Parathyroid adenoma (tissue), 2 donors: ENCODE measurements around the gene SIX2.

ENCODE experiments used
- H2AFZ ChIP-seq: fragments of 300-600 bp; sonication (generic); one replicate; pipeline ENCODE4 v1.7.0; 2017; ENCODE audit warnings: antibody characterized with exemption, mild to moderate bottlenecking
- H3K27ac ChIP-seq: fragments of 300-600 bp; sonication (generic); one replicate; pipeline ENCODE4 v1.7.0; 2017
- H3K27me3 ChIP-seq: fragments of 300-600 bp; sonication (generic); one replicate; pipeline ENCODE4 v1.7.0; 2017; ENCODE audit warnings: low read length; ENCODE audit not compliant: control insufficient read depth, insufficient read depth
- H3K36me3 ChIP-seq: fragments of 300-600 bp; sonication (generic); one replicate; pipeline ENCODE4 v1.7.0; 2017; ENCODE audit warnings: low read length; ENCODE audit not compliant: control insufficient read depth, insufficient read depth
- H3K4me1 ChIP-seq: fragments of 300-600 bp; sonication (generic); one replicate; pipeline ENCODE4 v1.7.0; 2017; ENCODE audit warnings: control low read depth
- H3K4me2 ChIP-seq: fragments of 300-600 bp; sonication (generic); one replicate; pipeline ENCODE4 v1.7.0; 2017; ENCODE audit warnings: low read length
- H3K4me3 ChIP-seq: fragments of 300-600 bp; sonication (generic); one replicate; pipeline ENCODE4 v1.7.0; 2017; ENCODE audit warnings: low read depth, low read length
- H3K79me2 ChIP-seq: fragments of 300-600 bp; sonication (generic); one replicate; pipeline ENCODE4 v1.7.0; 2017; ENCODE audit warnings: control low read depth
- H3K9ac ChIP-seq: fragments of 300-600 bp; sonication (generic); one replicate; pipeline ENCODE4 v1.7.0; 2017; ENCODE audit warnings: mild to moderate bottlenecking
- H3K9me3 ChIP-seq: fragments of 300-600 bp; sonication (generic); one replicate; pipeline ENCODE4 v1.7.0; 2017; ENCODE audit warnings: low read length; ENCODE audit not compliant: control insufficient read depth
- TF ChIP-seq, protein P1 (sequence below): fragments of 300-600 bp; sonication (generic); IDR thresholded peaks from one replicate; pipeline ENCODE4 v1.7.0; 2017; ENCODE audit warnings: antibody characterized with exemption, mild to moderate bottlenecking
- donor health status: primary hyperparathyroidism.

Gene SIX2

DNA sequence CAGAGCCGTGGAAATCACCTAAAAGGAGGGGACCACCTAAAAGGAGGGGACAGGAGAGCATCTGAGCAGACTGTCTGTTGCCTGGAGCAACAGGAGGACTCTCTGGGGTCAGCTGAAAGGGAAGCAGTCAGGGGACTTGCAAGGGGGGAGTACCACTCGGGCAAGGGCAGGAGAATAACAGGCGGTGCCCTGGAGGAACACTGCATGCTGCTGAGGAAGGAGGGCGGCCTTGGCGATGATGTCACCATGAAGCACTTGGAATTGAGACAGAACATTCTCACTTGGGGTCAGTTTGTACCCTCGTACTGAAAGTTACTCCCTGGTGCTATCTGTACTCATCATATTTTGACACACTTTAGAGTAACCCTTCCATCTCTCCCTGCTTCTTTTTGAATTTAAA is 49.4 kb downstream of the SIX2 start:
- H3K4me1 ChIP-seq = peaks cover 19% of the 10 kb centered on the region
- TF ChIP-seq, protein P1, sequence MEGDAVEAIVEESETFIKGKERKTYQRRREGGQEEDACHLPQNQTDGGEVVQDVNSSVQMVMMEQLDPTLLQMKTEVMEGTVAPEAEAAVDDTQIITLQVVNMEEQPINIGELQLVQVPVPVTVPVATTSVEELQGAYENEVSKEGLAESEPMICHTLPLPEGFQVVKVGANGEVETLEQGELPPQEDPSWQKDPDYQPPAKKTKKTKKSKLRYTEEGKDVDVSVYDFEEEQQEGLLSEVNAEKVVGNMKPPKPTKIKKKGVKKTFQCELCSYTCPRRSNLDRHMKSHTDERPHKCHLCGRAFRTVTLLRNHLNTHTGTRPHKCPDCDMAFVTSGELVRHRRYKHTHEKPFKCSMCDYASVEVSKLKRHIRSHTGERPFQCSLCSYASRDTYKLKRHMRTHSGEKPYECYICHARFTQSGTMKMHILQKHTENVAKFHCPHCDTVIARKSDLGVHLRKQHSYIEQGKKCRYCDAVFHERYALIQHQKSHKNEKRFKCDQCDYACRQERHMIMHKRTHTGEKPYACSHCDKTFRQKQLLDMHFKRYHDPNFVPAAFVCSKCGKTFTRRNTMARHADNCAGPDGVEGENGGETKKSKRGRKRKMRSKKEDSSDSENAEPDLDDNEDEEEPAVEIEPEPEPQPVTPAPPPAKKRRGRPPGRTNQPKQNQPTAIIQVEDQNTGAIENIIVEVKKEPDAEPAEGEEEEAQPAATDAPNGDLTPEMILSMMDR = no peak
- H3K27ac ChIP-seq = no peak overlapping the region
- H3K36me3 ChIP-seq = no peaks in the 10 kb centered on the region
- no peaks in the 10 kb centered on the region for H3K27me3 ChIP-seq
- no peaks in the 10 kb centered on the region for H3K9me3 ChIP-seq
- no peak overlapping the region for H2AFZ ChIP-seq
- H3K9ac ChIP-seq = no peak overlapping the region
- no peak overlapping the region for H3K4me3 ChIP-seq
- no peaks in the 10 kb centered on the region for H3K79me2 ChIP-seq
- no peak overlapping the region for H3K4me2 ChIP-seq

DNA sequence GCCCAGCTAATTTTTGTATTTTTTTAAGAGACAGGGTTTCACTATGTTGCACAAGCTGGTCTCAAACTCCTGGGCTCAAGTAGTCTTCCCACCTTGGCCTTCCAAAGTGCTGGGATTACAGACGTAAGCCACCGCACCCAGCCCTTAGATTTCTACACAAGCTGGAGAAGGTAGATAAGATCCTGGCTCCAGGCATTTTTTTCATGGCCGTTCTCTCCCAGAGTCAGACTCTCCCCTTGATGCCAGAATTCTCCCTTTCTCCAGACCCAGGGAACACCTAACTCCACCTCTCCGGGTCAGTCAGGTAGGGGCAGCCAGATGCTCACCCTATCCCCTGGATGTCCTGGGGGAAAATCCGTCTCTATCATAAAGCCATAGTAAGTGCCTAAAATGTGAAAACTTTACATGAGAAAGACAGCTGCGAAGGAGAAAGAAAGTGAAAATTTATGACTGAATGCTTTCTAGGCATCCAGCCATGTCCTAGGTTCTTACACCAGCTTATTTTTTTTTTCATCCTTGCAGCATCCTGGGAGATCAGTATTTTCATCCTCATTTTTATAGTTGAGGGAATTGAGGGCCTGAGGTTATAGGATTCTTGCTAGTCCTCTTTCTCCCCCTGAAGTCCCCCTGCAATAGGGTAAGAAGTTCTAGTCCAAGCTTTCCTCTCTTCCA is 51.5 kb downstream of the SIX2 start:
- TF ChIP-seq, protein P1 = no peak
- H2AFZ ChIP-seq = peak overlapping the region; percentile 20
- no peak overlapping the region for H3K4me3 ChIP-seq
- H3K9me3 ChIP-seq = no peaks in the 10 kb centered on the region
- no peak overlapping the region for H3K9ac ChIP-seq
- H3K27ac ChIP-seq = no peak overlapping the region
- no peaks in the 10 kb centered on the region for H3K79me2 ChIP-seq
- no peaks in the 10 kb centered on the region for H3K36me3 ChIP-seq
- H3K4me2 ChIP-seq = no peak overlapping the region
- no peaks in the 10 kb centered on the region for H3K27me3 ChIP-seq
- H3K4me1 ChIP-seq = peaks cover 21% of the 10 kb centered on the region

DNA sequence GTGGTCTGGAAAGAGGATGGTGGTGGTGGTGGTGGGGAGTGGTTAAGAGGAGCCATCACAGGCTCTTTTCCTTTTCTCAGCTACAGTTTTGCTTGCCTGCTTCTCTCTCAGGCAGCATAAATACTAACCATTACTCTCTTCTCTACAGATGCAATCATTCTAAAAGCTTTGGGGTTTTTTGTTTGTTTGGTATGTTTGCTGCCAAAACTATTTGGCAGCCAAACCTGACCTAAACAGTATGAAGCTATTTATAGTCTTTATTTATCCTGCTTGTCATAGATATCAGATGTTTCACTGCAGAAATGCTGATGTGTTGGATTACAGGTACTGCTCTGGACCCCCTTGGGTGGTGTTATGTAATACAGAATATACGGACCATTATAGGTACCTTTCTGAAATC is 52.4 kb downstream of the SIX2 start:
- Histone ChIP-seq H3K4me1 (peaks cover 21% of the 10 kb centered on the region), H3K27me3 (no peaks in the 10 kb centered on the region)
- TF ChIP-seq, protein P1 = no peak

DNA sequence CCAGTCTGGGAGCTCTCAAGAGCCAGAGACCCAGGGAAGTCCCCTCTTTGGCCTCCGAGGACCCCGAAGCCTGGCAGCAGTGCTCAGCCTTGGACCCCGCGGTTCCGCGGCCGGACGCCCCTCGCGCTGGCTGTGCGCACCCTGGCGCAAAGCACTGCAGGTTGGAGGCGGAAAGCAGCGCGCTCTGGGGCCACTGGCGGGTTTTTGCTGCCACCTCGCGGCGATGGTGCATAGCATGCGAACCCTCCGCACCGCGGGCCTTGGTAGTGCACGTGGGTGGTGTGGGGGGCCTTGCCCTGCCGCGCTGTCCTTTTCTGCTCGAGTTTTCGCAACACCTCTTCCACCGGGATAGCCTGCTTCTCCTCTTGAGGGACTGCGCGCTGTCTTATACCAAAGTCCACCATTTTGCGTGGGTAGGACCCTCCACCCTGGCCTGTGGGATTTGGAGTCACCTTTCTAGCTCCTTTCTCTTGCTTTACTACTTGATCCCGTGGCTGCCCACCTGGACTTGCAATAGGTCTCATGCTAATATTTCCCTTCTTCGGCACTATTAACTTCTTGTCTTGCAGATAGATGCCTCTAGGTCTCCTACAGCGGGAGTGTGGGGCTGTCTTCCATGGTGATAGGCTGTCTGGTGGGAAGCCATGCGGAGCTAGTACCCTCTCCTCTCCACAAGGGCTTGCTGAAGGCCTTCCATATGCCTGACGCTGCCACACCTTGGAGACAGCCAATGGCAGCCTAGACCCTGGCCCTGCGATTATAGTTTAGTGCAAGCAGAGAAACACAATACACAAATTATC is 53.5 kb downstream of the SIX2 start:
- Histone ChIP-seq H3K36me3 (no peaks in the 10 kb centered on the region), H3K27me3 (no peaks in the 10 kb centered on the region), H3K9ac (no peak overlapping the region), H3K9me3 (no peaks in the 10 kb centered on the region), H2AFZ (peak overlapping the region; percentile 64), H3K79me2 (no peaks in the 10 kb centered on the region), H3K4me3 (peak overlapping the region; percentile 35), H3K4me2 (peak overlapping the region; percentile 49), H3K27ac (no peak overlapping the region), H3K4me1 (peaks cover 21% of the 10 kb centered on the region)
- TF ChIP-seq, protein P1 = peak; percentile 87

More for the DNA sequence above, 52.4 kb downstream of the SIX2 start:
- no peak overlapping the region for H3K27ac ChIP-seq
- H3K36me3 ChIP-seq = no peaks in the 10 kb centered on the region
- no peak overlapping the region for H3K4me3 ChIP-seq
- H3K79me2 ChIP-seq = no peaks in the 10 kb centered on the region
- H3K4me2 ChIP-seq = no peak overlapping the region
- peak overlapping the region; percentile 36 for H2AFZ ChIP-seq
- H3K9me3 ChIP-seq = no peaks in the 10 kb centered on the region
- H3K9ac ChIP-seq = no peak overlapping the region
